Mucosa of rectum (tissue), 2 donors: ENCODE measurements around the gene ZNF624.
"Not testable (repeated sequence)": the region's sequence is repeated elsewhere in the genome, so short reads cannot be mapped to it uniquely, and the experiment has no call there.

Experiments
- H3K27ac ChIP-seq, 2 donors: one replicate each; pipeline ENCODE4 v1.7.0; 2013; ENCODE audit warnings: inconsistent platforms in 2 of 2, low read depth in 2 of 2, low read length in 2 of 2
- H3K27me3 ChIP-seq, 2 donors: one replicate each; pipeline ENCODE4 v1.7.0; 2013; ENCODE audit warnings: low read length in 2 of 2; ENCODE audit not compliant: control insufficient read depth in 2 of 2, insufficient read depth in 2 of 2
- H3K36me3 ChIP-seq, 2 donors: one replicate each; pipeline ENCODE4 v1.7.0; 2013; ENCODE audit warnings: low read length in 2 of 2; ENCODE audit not compliant: control insufficient read depth in 2 of 2, insufficient read depth in 2 of 2
- H3K4me1 ChIP-seq, 2 donors: one replicate each; pipeline ENCODE4 v1.7.0; 2013; ENCODE audit warnings: low read length in 2 of 2, mild to moderate bottlenecking in 1 of 2; ENCODE audit not compliant: control insufficient read depth in 2 of 2, insufficient read depth in 2 of 2
- H3K4me3 ChIP-seq, 2 donors: one replicate each; pipeline ENCODE4 v1.7.0; 2013; ENCODE audit warnings: low read length in 2 of 2
- H3K9ac ChIP-seq, 2 donors: one replicate each; pipeline ENCODE4 v1.7.0; 2013; ENCODE audit warnings: low read length in 2 of 2, low read depth in 1 of 2, mild to moderate bottlenecking in 1 of 2
- H3K9me3 ChIP-seq, 2 donors: one replicate each; pipeline ENCODE4 v1.7.0; 2013; ENCODE audit warnings: low read length in 2 of 2; ENCODE audit not compliant: control insufficient read depth in 2 of 2
- donor health status: healthy.
- donor health status: Normal muscosa, but diverticular disease.

The ZNF624 gene

DNA sequence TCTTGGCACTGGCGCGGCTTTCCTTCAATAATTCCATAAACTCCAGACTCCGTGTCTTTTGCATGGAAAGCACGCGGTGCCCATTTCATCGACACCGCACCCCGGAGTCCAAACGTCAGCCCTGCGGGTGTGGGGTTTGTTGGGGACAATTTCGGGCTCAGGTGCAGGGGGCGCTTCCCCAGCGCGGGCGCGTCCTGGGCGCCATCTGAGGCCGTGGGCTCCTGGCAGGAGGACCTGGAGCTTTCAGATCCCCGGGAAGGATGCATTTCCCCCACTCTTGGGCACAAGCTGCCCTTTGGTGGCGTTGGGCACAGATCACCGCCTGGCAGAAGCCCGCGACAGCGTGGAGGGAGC lies 12.9 kb upstream of the ZNF624 start:
- H3K27me3 ChIP-seq: peaks cover 6 to 12% of the 10 kb centered on the region in 2 donors
- H3K27ac ChIP-seq, H3K4me1 ChIP-seq, H3K36me3 ChIP-seq, H3K4me3 ChIP-seq, H3K9ac ChIP-seq, H3K9me3 ChIP-seq: not testable (repeated sequence)

DNA sequence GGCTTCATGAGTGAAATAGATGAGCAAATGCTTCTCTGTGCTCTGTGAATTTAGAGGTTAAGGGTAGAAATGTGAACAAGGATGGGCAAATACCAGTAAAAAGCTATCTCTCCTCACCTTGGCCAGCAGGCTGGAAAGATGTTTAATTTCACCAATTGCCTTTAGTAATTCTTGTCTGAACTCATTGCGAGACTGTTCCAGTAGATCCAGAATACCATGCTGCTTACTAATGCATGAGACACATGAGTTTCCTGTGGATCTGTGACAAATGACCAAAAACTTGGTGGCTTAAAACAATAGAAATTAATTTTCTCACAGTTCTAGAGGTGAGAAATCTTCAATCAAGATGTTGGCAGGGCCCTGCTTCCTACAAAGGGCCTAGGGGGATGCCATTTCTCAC lies 9.3 kb upstream of the ZNF624 start:
- Histone ChIP-seq H3K27me3 (peaks cover 2 to 6% of the 10 kb centered on the region in 2 donors), H3K9me3 (no peaks in the 10 kb centered on the region), H3K27ac (no peak overlapping the region), H3K9ac (no peak overlapping the region), H3K4me1 (no peaks in the 10 kb centered on the region), H3K36me3 (no peaks in the 10 kb centered on the region), H3K4me3 (no peak overlapping the region)

DNA sequence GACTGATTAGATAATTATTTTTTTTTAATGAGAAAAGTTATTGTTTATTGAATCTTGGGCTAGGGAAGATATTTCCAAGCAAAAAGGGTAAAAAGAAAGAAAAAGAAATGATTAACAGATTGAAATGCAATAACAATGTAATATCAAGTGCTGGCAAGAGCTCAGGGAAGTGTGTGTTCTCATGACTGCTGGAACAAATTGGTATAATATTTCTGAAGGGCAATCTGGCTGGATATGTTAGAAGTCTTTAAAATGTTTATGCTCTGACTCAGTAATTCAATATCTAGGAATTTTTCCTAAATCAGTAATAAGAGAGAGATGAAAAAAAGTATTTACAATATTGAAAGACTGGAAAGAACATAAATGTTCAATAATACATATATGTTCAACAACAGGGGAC lies 7.6 kb upstream of the ZNF624 start:
- Histone ChIP-seq H3K9me3 (no peaks in the 10 kb centered on the region), H3K36me3 (no peaks in the 10 kb centered on the region), H3K4me1 (no peaks in the 10 kb centered on the region), H3K27ac (no peak overlapping the region), H3K4me3 (no peak overlapping the region), H3K9ac (no peak overlapping the region), H3K27me3 (peaks cover 2% of the 10 kb centered on the region in 2 donors)

DNA sequence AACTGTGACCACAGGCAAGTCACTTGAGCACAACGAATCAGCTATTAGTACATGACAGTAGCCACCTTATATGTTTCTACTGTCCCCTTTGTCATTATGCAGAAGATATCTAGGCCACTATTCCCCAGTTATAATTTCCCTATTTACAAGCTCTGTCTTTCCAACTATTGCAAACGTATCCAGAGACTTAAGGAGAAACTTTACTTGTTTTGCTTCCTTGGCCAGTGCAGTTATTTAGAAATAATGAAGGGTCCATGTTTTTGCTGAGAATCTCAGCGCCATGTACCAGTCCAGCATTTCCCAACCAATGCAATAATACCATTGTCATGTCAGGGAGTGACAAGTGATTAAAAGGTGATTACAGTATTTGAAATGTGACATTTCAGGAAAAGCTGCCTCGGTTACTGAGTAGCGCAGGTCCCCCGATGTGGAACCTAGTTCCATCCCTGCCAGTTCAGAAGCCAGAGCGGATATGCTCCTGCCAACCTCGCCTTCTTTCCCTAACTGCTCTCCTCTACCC lies 743 bp downstream of the ZNF624 start:
- peak overlapping the region; percentile 82 to 89 for H3K9ac ChIP-seq
- H3K27me3 ChIP-seq: no peaks in the 10 kb centered on the region
- no peaks in the 10 kb centered on the region for H3K9me3 ChIP-seq
- H3K4me3 ChIP-seq: peak overlapping the region; percentile 85 to 87
- no peaks in the 10 kb centered on the region for H3K36me3 ChIP-seq
- peaks cover 5 to 9% of the 10 kb centered on the region in 2 donors for H3K4me1 ChIP-seq
- H3K27ac ChIP-seq: peak overlapping the region; percentile 87 to 90

DNA sequence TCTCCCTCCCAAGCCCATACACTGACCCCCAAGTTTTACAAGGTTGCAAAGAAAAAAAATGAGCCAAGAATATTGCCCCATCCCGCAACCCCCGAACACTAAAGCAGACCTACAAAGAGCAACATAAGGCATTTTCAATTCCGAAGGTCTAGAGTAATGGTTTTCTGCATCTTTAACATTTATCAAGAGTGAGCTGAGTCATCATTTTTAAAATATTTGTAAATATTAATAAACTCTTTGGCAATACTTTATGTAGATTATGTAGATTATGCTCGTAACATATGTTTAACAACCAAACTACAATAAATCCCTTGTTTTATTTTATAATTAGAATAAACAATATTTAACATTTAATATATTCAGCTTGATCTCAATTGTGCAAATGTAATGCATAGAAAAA lies 1.4 kb downstream of the ZNF624 start:
- H3K9ac ChIP-seq: no peak overlapping the region
- no peaks in the 10 kb centered on the region for H3K27me3 ChIP-seq
- H3K4me3 ChIP-seq: peak overlapping the region in 1 of 2 donors; percentile 85
- H3K27ac ChIP-seq: no peak overlapping the region
- H3K36me3 ChIP-seq: no peaks in the 10 kb centered on the region
- no peaks in the 10 kb centered on the region for H3K9me3 ChIP-seq
- H3K4me1 ChIP-seq: peaks cover 5 to 9% of the 10 kb centered on the region in 2 donors

DNA sequence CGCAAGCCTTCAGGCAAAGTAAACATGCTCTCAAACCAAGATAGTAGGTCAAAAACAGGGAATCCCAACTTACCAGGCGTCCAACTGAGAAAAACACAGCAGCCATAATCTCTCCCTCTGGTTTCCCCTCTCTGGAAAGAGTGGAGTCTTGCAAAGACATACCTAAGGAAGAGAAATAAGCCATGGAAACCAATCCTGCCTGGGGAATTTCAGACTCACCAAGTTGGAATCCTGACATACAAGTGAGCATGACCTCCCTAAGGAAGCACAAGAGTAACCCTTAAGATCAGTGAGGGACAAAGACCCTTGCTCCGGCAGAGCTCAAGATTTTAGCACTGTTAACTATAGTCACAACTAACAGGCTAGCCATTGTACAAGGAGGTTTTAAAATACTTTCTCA lies 4.1 kb downstream of the ZNF624 start:
- H3K9me3 ChIP-seq: no peaks in the 10 kb centered on the region
- H3K27me3 ChIP-seq: no peaks in the 10 kb centered on the region
- no peak overlapping the region for H3K4me3 ChIP-seq
- H3K27ac ChIP-seq: no peak overlapping the region
- H3K9ac ChIP-seq: no peak overlapping the region
- peaks cover 0 to 4% of the 10 kb centered on the region in 2 donors for H3K36me3 ChIP-seq
- peaks cover 5 to 9% of the 10 kb centered on the region in 2 donors for H3K4me1 ChIP-seq

DNA sequence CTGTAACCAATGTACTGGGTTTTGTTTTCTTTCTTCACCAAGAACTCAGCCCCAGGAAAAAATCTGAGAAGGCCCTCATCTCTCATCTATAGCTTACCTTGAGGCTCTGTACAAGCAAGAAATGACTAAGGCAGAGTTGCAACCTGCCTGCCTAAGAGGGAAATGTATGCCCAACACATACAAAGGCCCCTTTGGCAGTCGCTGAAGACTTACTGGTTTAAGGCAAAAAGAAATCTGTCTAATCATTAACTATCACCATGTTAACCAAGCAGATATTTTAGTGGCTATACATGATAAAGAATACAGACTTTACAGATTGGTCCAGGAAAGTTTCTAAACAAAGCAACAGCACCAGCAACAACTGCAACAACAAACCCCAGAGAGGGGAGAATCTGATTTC lies 14.2 kb downstream of the ZNF624 start:
- H3K27me3 ChIP-seq: no peaks in the 10 kb centered on the region
- no peak overlapping the region for H3K27ac ChIP-seq
- H3K9ac ChIP-seq: no peak overlapping the region
- no peaks in the 10 kb centered on the region for H3K4me1 ChIP-seq
- H3K9me3 ChIP-seq: peaks cover 0 to 2% of the 10 kb centered on the region in 2 donors
- H3K36me3 ChIP-seq: peaks cover 3 to 4% of the 10 kb centered on the region in 2 donors
- no peak overlapping the region for H3K4me3 ChIP-seq

DNA sequence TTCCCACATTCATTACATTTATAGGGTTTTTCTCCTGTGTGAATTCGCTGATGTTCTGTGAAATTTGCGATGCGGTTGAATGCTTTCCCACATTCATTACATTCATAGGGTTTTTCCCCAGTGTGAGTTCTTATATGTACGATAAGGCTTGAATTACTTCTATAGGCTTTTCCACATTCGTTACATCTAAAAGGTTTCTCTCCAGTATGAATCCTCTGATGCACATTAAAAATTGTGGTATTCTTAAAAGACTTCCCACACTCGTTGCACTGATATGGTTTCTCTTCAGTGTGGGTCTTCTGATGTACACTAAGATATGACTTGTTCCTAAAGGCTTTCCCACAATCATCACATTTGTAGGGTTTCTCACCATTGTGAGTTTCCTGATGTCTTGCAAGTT lies 30.4 kb downstream of the ZNF624 start:
- no peak overlapping the region for H3K4me3 ChIP-seq

DNA sequence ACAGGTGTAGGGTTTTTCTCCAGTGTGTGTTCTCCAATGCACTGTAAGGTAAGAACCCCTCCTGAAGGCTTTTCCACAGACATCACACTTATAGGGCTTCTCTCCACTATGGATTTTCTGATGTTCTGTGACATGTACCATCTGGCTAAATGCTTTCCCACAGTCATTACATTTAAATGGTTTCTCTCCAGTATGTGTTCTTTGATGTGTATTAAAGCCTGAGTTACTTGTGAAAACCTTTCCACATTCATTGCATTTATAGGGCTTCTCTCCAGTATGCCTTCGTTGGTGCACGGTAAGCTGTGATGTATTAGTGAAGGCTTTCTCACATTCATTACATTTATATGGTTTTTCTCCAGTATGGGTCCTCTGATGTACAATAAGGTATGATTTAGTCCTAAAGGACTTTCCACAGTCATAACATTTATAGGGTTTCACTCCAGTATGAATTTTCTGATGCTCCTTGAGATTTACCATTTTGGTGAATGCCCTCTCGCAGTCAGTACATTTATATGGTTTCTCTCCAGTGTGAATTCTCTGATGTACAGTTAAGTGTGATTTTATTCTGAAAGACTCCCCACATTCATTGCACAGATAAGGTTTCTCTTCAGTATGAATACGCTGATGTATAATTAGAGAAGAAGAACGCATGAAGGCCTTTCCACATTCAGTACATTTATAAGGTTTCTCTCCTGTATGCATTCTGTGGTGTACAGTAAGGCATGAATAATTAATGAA lies 30.9 kb downstream of the ZNF624 start:
- no peak overlapping the region for H3K9ac ChIP-seq
- peaks cover 10 to 18% of the 10 kb centered on the region in 2 donors for H3K36me3 ChIP-seq
- H3K4me1 ChIP-seq: no peaks in the 10 kb centered on the region
- no peak overlapping the region for H3K27ac ChIP-seq
- H3K9me3 ChIP-seq: peaks cover 36 to 37% of the 10 kb centered on the region in 2 donors
- H3K4me3 ChIP-seq: no peak overlapping the region
- no peaks in the 10 kb centered on the region for H3K27me3 ChIP-seq

More for the DNA sequence above, 30.4 kb downstream of the ZNF624 start:
- Histone ChIP-seq H3K9me3 (peaks cover 36 to 37% of the 10 kb centered on the region in 2 donors), H3K27me3 (no peaks in the 10 kb centered on the region), H3K9ac (no peak overlapping the region), H3K36me3 (peaks cover 11 to 18% of the 10 kb centered on the region in 2 donors), H3K27ac (no peak overlapping the region), H3K4me1 (no peaks in the 10 kb centered on the region)

DNA sequence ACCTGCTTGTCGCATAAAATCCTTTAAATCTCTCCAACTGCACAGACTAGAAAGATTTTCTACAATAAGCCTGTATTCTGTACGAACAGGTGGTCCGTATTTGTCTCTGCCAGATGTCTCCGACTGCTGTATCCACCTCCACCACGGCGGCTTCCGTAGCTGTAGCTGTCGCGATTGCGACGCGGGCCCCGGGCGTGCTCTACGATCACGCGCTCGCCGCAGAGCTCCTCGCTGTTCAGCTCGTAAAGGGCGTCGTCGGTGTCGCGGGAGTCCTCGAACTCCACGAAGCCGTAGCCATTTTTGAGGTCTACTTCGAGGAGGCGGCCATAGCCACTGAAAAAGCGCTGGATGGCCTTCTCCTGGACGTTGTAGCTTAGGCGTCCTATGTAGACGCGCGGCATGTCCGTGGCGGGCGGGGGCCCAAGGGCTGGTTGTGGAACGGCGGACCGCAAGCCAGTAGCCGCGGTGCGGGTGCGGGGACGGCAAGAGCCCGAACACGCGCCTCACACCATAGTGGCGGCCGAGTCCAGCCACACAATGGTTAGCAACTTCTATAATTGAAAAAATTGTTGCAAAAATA lies 36.1 kb downstream of the ZNF624 start:
- Histone ChIP-seq H3K9me3 (peaks cover 15 to 25% of the 10 kb centered on the region in 2 donors), H3K4me3 (no peak overlapping the region), H3K36me3 (no peaks in the 10 kb centered on the region), H3K27me3 (no peaks in the 10 kb centered on the region), H3K4me1 (no peaks in the 10 kb centered on the region), H3K9ac (no peak overlapping the region), H3K27ac (no peak overlapping the region)
